ENCODE data around the gene RYR2.

RYR2 gene

GRCh38 chr1:237041795-237042525 lies at the start of gene RYR2:
TSS of gene RYR2 (plus strand) at chr1:237042184. CDS start at chr1:237042522, 338 bp downstream.
- no peak for DNase-seq

- DNase-seq, result no peak
Measured at GRCh38 chr1:236992449-236992848, 49.5 kb upstream of the RYR2 start.

- no peak for DNase-seq
Measured at GRCh38 chr1:236994450-236994849, 47.5 kb upstream of the RYR2 start.

GRCh38 chr1:236997361-236997760 lies 44.6 kb upstream of the RYR2 start:
- DNase-seq, result no peak

GRCh38 chr1:236997882-236998281 lies 44.1 kb upstream of the RYR2 start:
- no peak for DNase-seq

GRCh38 chr1:236998546-236998945 lies 43.4 kb upstream of the RYR2 start:
- DNase-seq, result no peak

- no peak for DNase-seq
Measured at GRCh38 chr1:237000191-237000590, 41.8 kb upstream of the RYR2 start.

- DNase-seq, result no peak
Measured at GRCh38 chr1:237003516-237003915, 38.5 kb upstream of the RYR2 start.

GRCh38 chr1:237004116-237004515 lies 37.9 kb upstream of the RYR2 start, which contains the start of gene MT1HL1:
TSS of gene MT1HL1 (minus strand) at chr1:237004441. CDS start at chr1:237004372, 69 bp downstream.
- DNase-seq, result no peak

- DNase-seq, result no peak
Measured at GRCh38 chr1:237005674-237006073, 36.3 kb upstream of the RYR2 start.

GRCh38 chr1:237007147-237007881 lies 34.7 kb upstream of the RYR2 start:
- no peak for DNase-seq

GRCh38 chr1:237009611-237010010 lies 32.4 kb upstream of the RYR2 start:
- DNase-seq, result no peak

- DNase-seq, result no peak
Measured at GRCh38 chr1:237011432-237011831, 30.6 kb upstream of the RYR2 start.

- DNase-seq, result no peak
Measured at GRCh38 chr1:237012361-237012760, 29.6 kb upstream of the RYR2 start.

GRCh38 chr1:237012788-237013383 lies 29.1 kb upstream of the RYR2 start:
- DNase-seq, result no peak

GRCh38 chr1:237013608-237014007 lies 28.4 kb upstream of the RYR2 start:
- DNase-seq, result no peak

GRCh38 chr1:237016626-237017025 lies 25.4 kb upstream of the RYR2 start:
- no peak for DNase-seq

- DNase-seq, result no peak
Measured at GRCh38 chr1:237018896-237019295, 23.1 kb upstream of the RYR2 start.

GRCh38 chr1:237025358-237026074 lies 16.5 kb upstream of the RYR2 start:
- DNase-seq, result no peak

GRCh38 chr1:237029240-237029639 lies 12.7 kb upstream of the RYR2 start:
- no peak for DNase-seq

- no peak for DNase-seq
Measured at GRCh38 chr1:237029850-237030535, 12.0 kb upstream of the RYR2 start.

GRCh38 chr1:237031480-237031879 lies 10.5 kb upstream of the RYR2 start:
- DNase-seq, result no peak

- no peak for DNase-seq
Measured at GRCh38 chr1:237032029-237032428, 10.0 kb upstream of the RYR2 start.

Measured in GOT3 (cell line).